Measurements from ENCODE around the gene FAM185A.
"Not testable (repeated sequence)": the region's sequence is repeated elsewhere in the genome, so short reads cannot be mapped to it uniquely, and the experiment has no call there.

FAM185A gene

DNA sequence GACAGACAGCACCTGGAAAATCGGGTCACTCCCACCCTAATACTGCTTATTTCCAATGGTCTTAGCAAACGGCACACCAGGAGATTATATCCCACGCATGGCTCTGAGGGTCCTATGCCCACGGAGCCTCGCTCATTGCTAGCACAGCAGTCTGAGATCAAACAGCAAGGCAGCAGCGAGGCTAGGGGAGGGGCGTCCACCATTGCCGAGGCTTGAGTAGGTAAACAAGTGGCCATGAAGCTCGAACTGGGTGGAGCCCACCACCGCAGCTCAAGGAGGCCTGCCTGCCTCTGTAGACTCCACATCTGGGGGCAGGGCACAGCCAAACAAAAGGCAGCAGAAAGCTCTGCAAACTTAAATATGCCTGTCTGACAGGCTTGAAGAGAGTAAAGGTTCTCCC lies 32.1 kb downstream of the FAM185A start:
- H3K18ac ChIP-seq (ENCODE audit: low read length); H2BK5ac ChIP-seq (ENCODE audit: low read depth, low read length, poor library complexity); H3K27ac ChIP-seq (ENCODE audit: low read depth, low read length); H2BK120ac ChIP-seq (ENCODE audit: insufficient read depth, low read length, poor library complexity); H3K9ac ChIP-seq (ENCODE audit: low read length); H4K12ac ChIP-seq (ENCODE audit: low read depth, low read length); H3K14ac ChIP-seq (ENCODE audit: low read length); H3K79me2 ChIP-seq (ENCODE audit: control insufficient read depth, insufficient read depth, low read length, poor library complexity); H3K4me3 ChIP-seq (ENCODE audit: low read depth, low read length); H2AFZ ChIP-seq (ENCODE audit: insufficient read depth, low read length, poor library complexity); DNase-seq; H3K36me3 ChIP-seq (ENCODE audit: control insufficient read depth in 1 of 2, insufficient read depth in 2 of 2, low read length in 2 of 2); H3K4me2 ChIP-seq (ENCODE audit: low read length); H2BK12ac ChIP-seq (ENCODE audit: low read length); H3K4ac ChIP-seq (ENCODE audit: low read depth, low read length); H3K4me1 ChIP-seq (ENCODE audit: control insufficient read depth in 1 of 2, insufficient read depth in 2 of 2, low read length in 2 of 2); H3K27me3 ChIP-seq (ENCODE audit: insufficient read depth, low read length); H4K8ac ChIP-seq (ENCODE audit: low read depth, low read length); H4K91ac ChIP-seq (ENCODE audit: low read depth, low read length); H3K79me1 ChIP-seq (ENCODE audit: low read length); H2AK5ac ChIP-seq (ENCODE audit: low read length); H3K9me3 ChIP-seq (ENCODE audit: insufficient read depth, low read depth, low read length); H3K23ac ChIP-seq (ENCODE audit: low read length): not testable (repeated sequence)
- no CpG with 5 or more reads among the region's 10 CpGs for WGBS (ENCODE audit: extremely low coverage, insufficient coverage, insufficient read length)

DNA sequence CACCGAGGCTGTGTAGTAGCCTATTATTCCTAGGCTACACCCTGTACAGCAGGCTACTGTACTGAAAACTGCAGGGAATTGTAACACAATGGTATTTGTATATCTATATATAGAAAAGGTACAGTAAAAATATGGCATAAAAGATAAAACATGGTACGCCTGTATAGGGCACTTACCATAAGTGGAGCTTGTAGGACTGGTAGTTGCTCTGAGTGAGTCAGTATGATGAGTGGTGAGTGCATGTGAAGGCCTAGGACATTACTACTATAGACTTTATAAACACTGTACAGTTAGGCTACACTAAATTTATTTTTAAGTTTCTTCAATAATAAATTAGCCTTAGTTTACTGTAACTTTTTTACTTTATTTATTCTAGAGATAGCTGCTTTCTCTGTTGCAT lies 40.0 kb downstream of the FAM185A start:
- not testable (repeated sequence) for DNase-seq; H2BK12ac ChIP-seq (ENCODE audit: low read length); H3K9ac ChIP-seq (ENCODE audit: low read length); H3K36me3 ChIP-seq (ENCODE audit: control insufficient read depth in 1 of 2, insufficient read depth in 2 of 2, low read length in 2 of 2); H3K4me3 ChIP-seq (ENCODE audit: low read depth, low read length); H3K9me3 ChIP-seq (ENCODE audit: insufficient read depth, low read depth, low read length); H2BK5ac ChIP-seq (ENCODE audit: low read depth, low read length, poor library complexity); H3K79me2 ChIP-seq (ENCODE audit: control insufficient read depth, insufficient read depth, low read length, poor library complexity); H3K14ac ChIP-seq (ENCODE audit: low read length); H4K8ac ChIP-seq (ENCODE audit: low read depth, low read length); H3K4ac ChIP-seq (ENCODE audit: low read depth, low read length); H4K12ac ChIP-seq (ENCODE audit: low read depth, low read length); H3K23ac ChIP-seq (ENCODE audit: low read length); H3K4me2 ChIP-seq (ENCODE audit: low read length); H2AK5ac ChIP-seq (ENCODE audit: low read length); H2BK120ac ChIP-seq (ENCODE audit: insufficient read depth, low read length, poor library complexity); H3K18ac ChIP-seq (ENCODE audit: low read length); H2AFZ ChIP-seq (ENCODE audit: insufficient read depth, low read length, poor library complexity); H3K27ac ChIP-seq (ENCODE audit: low read depth, low read length); H3K4me1 ChIP-seq (ENCODE audit: control insufficient read depth in 1 of 2, insufficient read depth in 2 of 2, low read length in 2 of 2); H3K79me1 ChIP-seq (ENCODE audit: low read length); H4K91ac ChIP-seq (ENCODE audit: low read depth, low read length); H3K27me3 ChIP-seq (ENCODE audit: insufficient read depth, low read length)
- WGBS (ENCODE audit: extremely low coverage, insufficient coverage, insufficient read length), result no CpG with 5 or more reads among the region's 2 CpGs

DNA sequence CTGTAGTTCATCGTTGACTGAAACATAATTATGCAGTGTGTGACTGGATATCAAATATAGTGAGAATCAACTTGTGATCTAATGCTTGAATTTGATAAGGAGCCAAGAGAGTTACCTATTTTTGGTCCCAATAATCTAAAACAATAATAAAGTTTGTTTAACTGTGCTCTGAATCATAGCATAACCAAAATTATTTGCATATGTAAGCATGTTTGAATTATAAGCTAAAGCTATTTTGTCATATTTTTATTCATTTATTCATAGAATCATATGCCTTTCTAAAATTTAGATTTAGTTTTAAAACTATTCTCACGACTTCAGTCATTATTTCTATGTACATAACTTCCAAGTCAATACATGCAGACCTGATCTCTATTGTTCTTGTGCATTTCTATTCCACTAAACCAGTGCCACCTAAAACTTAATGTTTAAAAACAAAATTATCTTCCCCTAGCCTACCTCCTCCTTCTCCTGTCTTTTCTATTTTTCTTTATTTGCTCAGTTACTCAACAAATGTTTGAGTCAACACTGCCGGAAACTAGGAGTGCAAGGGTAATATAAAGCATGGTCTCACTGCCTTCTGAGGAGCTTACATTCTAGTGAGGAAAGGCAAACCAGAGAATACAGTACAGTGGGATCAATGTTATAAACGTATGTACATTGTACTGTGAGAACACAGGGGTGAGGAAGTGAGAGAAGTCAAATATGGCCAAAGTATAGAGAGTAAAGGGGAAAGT lies 41.7 kb downstream of the FAM185A start:
- H3K79me1 ChIP-seq (ENCODE audit: low read length); H3K4me3 ChIP-seq (ENCODE audit: low read depth, low read length); H2BK12ac ChIP-seq (ENCODE audit: low read length); H4K91ac ChIP-seq (ENCODE audit: low read depth, low read length); H3K79me2 ChIP-seq (ENCODE audit: control insufficient read depth, insufficient read depth, low read length, poor library complexity); H3K4me1 ChIP-seq (ENCODE audit: control insufficient read depth in 1 of 2, insufficient read depth in 2 of 2, low read length in 2 of 2); H4K12ac ChIP-seq (ENCODE audit: low read depth, low read length); H3K9ac ChIP-seq (ENCODE audit: low read length); H2AK5ac ChIP-seq (ENCODE audit: low read length); H3K36me3 ChIP-seq (ENCODE audit: control insufficient read depth in 1 of 2, insufficient read depth in 2 of 2, low read length in 2 of 2); H3K9me3 ChIP-seq (ENCODE audit: insufficient read depth, low read depth, low read length); H2BK120ac ChIP-seq (ENCODE audit: insufficient read depth, low read length, poor library complexity); H3K27ac ChIP-seq (ENCODE audit: low read depth, low read length); H2AFZ ChIP-seq (ENCODE audit: insufficient read depth, low read length, poor library complexity); H3K4ac ChIP-seq (ENCODE audit: low read depth, low read length); H3K4me2 ChIP-seq (ENCODE audit: low read length); H3K27me3 ChIP-seq (ENCODE audit: insufficient read depth, low read length); H3K18ac ChIP-seq (ENCODE audit: low read length); H2BK5ac ChIP-seq (ENCODE audit: low read depth, low read length, poor library complexity); H3K23ac ChIP-seq (ENCODE audit: low read length); H3K14ac ChIP-seq (ENCODE audit: low read length); H4K8ac ChIP-seq (ENCODE audit: low read depth, low read length); DNase-seq: not testable (repeated sequence)
- WGBS (ENCODE audit: extremely low coverage, insufficient coverage, insufficient read length), result no CpG with 5 or more reads among the region's 4 CpGs

GRCh38 chr7:102791367-102791766 lies 42.6 kb downstream of the FAM185A start:
- not testable (repeated sequence) for H3K9me3 ChIP-seq (ENCODE audit: insufficient read depth, low read depth, low read length); H3K9ac ChIP-seq (ENCODE audit: low read length); H3K27me3 ChIP-seq (ENCODE audit: insufficient read depth, low read length); H3K36me3 ChIP-seq (ENCODE audit: control insufficient read depth in 1 of 2, insufficient read depth in 2 of 2, low read length in 2 of 2); H3K4ac ChIP-seq (ENCODE audit: low read depth, low read length); H3K18ac ChIP-seq (ENCODE audit: low read length); H3K14ac ChIP-seq (ENCODE audit: low read length); H4K8ac ChIP-seq (ENCODE audit: low read depth, low read length); H4K12ac ChIP-seq (ENCODE audit: low read depth, low read length); H2BK12ac ChIP-seq (ENCODE audit: low read length); H3K4me1 ChIP-seq (ENCODE audit: control insufficient read depth in 1 of 2, insufficient read depth in 2 of 2, low read length in 2 of 2); H3K79me1 ChIP-seq (ENCODE audit: low read length); H3K27ac ChIP-seq (ENCODE audit: low read depth, low read length); H3K79me2 ChIP-seq (ENCODE audit: control insufficient read depth, insufficient read depth, low read length, poor library complexity); H3K23ac ChIP-seq (ENCODE audit: low read length); H2BK5ac ChIP-seq (ENCODE audit: low read depth, low read length, poor library complexity); DNase-seq; H2AK5ac ChIP-seq (ENCODE audit: low read length); H3K4me2 ChIP-seq (ENCODE audit: low read length); H4K91ac ChIP-seq (ENCODE audit: low read depth, low read length); H2BK120ac ChIP-seq (ENCODE audit: insufficient read depth, low read length, poor library complexity); H3K4me3 ChIP-seq (ENCODE audit: low read depth, low read length); H2AFZ ChIP-seq (ENCODE audit: insufficient read depth, low read length, poor library complexity)
- no CpG with 5 or more reads among the region's 5 CpGs for WGBS (ENCODE audit: extremely low coverage, insufficient coverage, insufficient read length)

Measured in trophoblast cell (in vitro differentiated cells and primary cell).